Uterus (tissue), 4 donors: ENCODE measurements around the gene PLEKHA1. TPM values are rescaled to one million over a fixed set of nuclear protein-coding genes. Genes with fewer than 3 reads are reported as not detected.

Experiments
- DNase-seq, 2 donors: peaks; one replicate each; pipeline ENCODE4 v3.0.0-alpha.2; 2019 to 2020
- H3K27ac ChIP-seq, 2 donors: fragments of 200-600 bp; sonication (generic); 1 replicate in 1 of 2; 2 replicates in 1 of 2; pipeline ENCODE4 v1.5.1; 2016 to 2018
- H3K27me3 ChIP-seq, 2 donors: fragments of 200-600 bp; sonication (generic); one replicate each; pipeline ENCODE4 v1.5.1; 2018 to 2019; ENCODE audit warnings: control low read depth in 1 of 2
- H3K36me3 ChIP-seq, 2 donors: fragments of 200-600 bp; sonication (generic); one replicate each; pipeline ENCODE4 v1.5.1; 2019; ENCODE audit warnings: control low read depth in 1 of 2
- H3K4me1 ChIP-seq, 2 donors: fragments of 200-600 bp; sonication (generic); one replicate each; pipeline ENCODE4 v1.5.1; 2018 to 2019; ENCODE audit warnings: control low read depth in 1 of 2
- H3K4me3 ChIP-seq, 2 donors: fragments of 200-600 bp; sonication (generic); 1 replicate in 1 of 2; 2 replicates in 1 of 2; pipeline ENCODE4 v1.5.1; 2018 to 2019; ENCODE audit warnings: mild to moderate bottlenecking in 1 of 2
- H3K9me3 ChIP-seq, 2 donors: fragments of 200-600 bp; sonication (generic); one replicate each; pipeline ENCODE4 v1.5.1; 2019; ENCODE audit warnings: control low read depth in 1 of 2
- CTCF ChIP-seq, 4 experiments: fragments of 200-600 bp in 2 of 4; fragments of 450-650 bp in 2 of 4; sonication (generic) in 2 of 4; IDR thresholded peaks; one replicate each; pipeline ENCODE4 v1.5.1; 2016 to 2019; ENCODE audit warnings: antibody characterized with exemption in 4 of 4, mild to moderate bottlenecking in 2 of 4, moderate library complexity in 1 of 4
- POLR2A ChIP-seq, 2 donors: fragments of 450-650 bp; IDR thresholded peaks; one replicate each; pipeline ENCODE4 v1.6.1; 2016; ENCODE audit warnings: antibody characterized with exemption in 2 of 2, mild to moderate bottlenecking in 1 of 2, moderate library complexity in 1 of 2
- intact Hi-C: fragments of 100-400 bp; cut with DNase I; formaldehyde crosslinking; loops from one replicate; pipeline ENCODE4 v1.15.1; 2023; ENCODE audit warnings: low total_unique reads
- total RNA-seq, 4 donors: library from RNA; depleted of rRNA in 3 of 4; stranded (reverse); fragments of >200 nt in 3 of 4; gene quantifications; one replicate each; pipeline versions ENCODE4 v1.1.0 to v1.2.4, GENCODE V29; 2014 to 2023
- donor health status: DM: yes; HTN: yes; CAD: no.

The PLEKHA1 gene
- total RNA-seq, 4 donors from 2014 or later: 9.2 to 54.1 (median 29.0) TPM

GRCh38 chr10:122445904-122446303, 71.4 kb downstream of the PLEKHA1 start:
- no peak for DNase-seq
- TF ChIP-seq POLR2A (IDR thresholded peaks at IDR 0.05) (no peak), CTCF (IDR thresholded peaks at IDR 0.05) (no peak)
- Histone ChIP-seq H3K27ac (no peak overlapping the region), H3K27me3 (no peaks in the 10 kb centered on the region), H3K4me1 (no peaks in the 10 kb centered on the region), H3K36me3 (no peaks in the 10 kb centered on the region), H3K9me3 (no peaks in the 10 kb centered on the region), H3K4me3 (no peak overlapping the region)
- intact Hi-C loops: loop anchor here (10.0 kb wide), 1 partner anchor 119 kb away; the partner anchor contains the start of gene DMBT1

GRCh38 chr10:122446668-122447423, 72.3 kb downstream of the PLEKHA1 start:
- no peak overlapping the region for H3K27ac ChIP-seq
- H3K27me3 ChIP-seq: no peaks in the 10 kb centered on the region
- DNase-seq: no peak
- no peak for TF ChIP-seq CTCF (IDR thresholded peaks at IDR 0.05)
- TF ChIP-seq POLR2A (IDR thresholded peaks at IDR 0.05): no peak
- H3K9me3 ChIP-seq: no peaks in the 10 kb centered on the region
- H3K36me3 ChIP-seq: no peaks in the 10 kb centered on the region
- no peak overlapping the region for H3K4me3 ChIP-seq
- H3K4me1 ChIP-seq: no peaks in the 10 kb centered on the region
- intact Hi-C loops: loop anchor here (10.0 kb wide), 1 partner anchor 118 kb away; the partner anchor contains the start of gene DMBT1

GRCh38 chr10:122448600-122448999, 74.1 kb downstream of the PLEKHA1 start:
- intact Hi-C loops: loop anchor here (10.0 kb wide), 1 partner anchor 116 kb away; the partner anchor contains the start of gene DMBT1
- Histone ChIP-seq H3K4me3 (no peak overlapping the region), H3K4me1 (no peaks in the 10 kb centered on the region), H3K9me3 (no peaks in the 10 kb centered on the region), H3K36me3 (no peaks in the 10 kb centered on the region), H3K27me3 (no peaks in the 10 kb centered on the region), H3K27ac (no peak overlapping the region)
- TF ChIP-seq CTCF (IDR thresholded peaks at IDR 0.05): no peak
- TF ChIP-seq POLR2A (IDR thresholded peaks at IDR 0.05): no peak
- DNase-seq: no peak

GRCh38 chr10:122449153-122449552, 74.6 kb downstream of the PLEKHA1 start:
- no peak for DNase-seq
- Histone ChIP-seq H3K27me3 (no peaks in the 10 kb centered on the region), H3K4me1 (no peaks in the 10 kb centered on the region), H3K9me3 (no peaks in the 10 kb centered on the region), H3K36me3 (no peaks in the 10 kb centered on the region), H3K4me3 (no peak overlapping the region), H3K27ac (no peak overlapping the region)
- intact Hi-C loops: loop anchor here (10.0 kb wide), 1 partner anchor 116 kb away; the partner anchor contains the start of gene DMBT1
- no peak for TF ChIP-seq CTCF (IDR thresholded peaks at IDR 0.05)
- no peak for TF ChIP-seq POLR2A (IDR thresholded peaks at IDR 0.05)

GRCh38 chr10:122450353-122450990, 76.0 kb downstream of the PLEKHA1 start:
- Histone ChIP-seq H3K4me3 (no peak overlapping the region), H3K4me1 (no peaks in the 10 kb centered on the region), H3K9me3 (no peaks in the 10 kb centered on the region), H3K27ac (no peak overlapping the region), H3K36me3 (no peaks in the 10 kb centered on the region), H3K27me3 (no peaks in the 10 kb centered on the region)
- DNase-seq: no peak
- TF ChIP-seq CTCF (IDR thresholded peaks at IDR 0.05) (no peak), POLR2A (IDR thresholded peaks at IDR 0.05) (no peak)
- intact Hi-C loops: no loop called here
